Measurements from ENCODE around the gene ZNF76.
A peak's percentile ranks its signal among the peaks of the same experiment; 100 is the strongest.

ZNF76 gene

DNA sequence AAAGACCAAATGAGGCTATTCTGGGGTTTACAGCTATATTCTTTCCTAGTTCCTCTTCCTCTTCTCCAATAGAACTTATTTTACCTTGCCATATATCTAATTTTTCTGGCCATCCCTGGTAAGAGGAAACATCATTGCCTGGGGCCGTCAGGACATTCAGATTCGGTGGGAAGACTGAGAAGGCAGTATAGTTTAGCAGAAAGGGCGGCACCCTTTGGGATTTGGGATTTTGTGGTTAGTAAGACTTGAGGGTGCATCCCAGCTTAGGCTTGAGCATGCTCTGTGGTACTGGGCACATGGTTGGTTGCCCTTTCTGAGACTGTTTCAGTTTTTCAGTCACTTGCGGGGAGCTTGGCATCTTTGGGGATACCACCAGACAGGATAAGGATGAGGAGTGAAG, 24.6 kb upstream of the ZNF76 start:
- Histone ChIP-seq H3K36me3 (ENCODE audit: control insufficient read depth in 1 of 2, insufficient read depth in 2 of 2, low read depth in 1 of 2, low read length in 2 of 2) (peaks cover 41 to 52% of the 10 kb centered on the region in 2 experiments), H3K4me1 (ENCODE audit: control insufficient read depth, insufficient read depth, low read depth, low read length) (peaks cover 8% of the 10 kb centered on the region), H3K4me3 (ENCODE audit: insufficient read depth in 1 of 2, low read depth in 1 of 2, low read length in 2 of 2) (no peak overlapping the region), H3K9me3 (ENCODE audit: control insufficient read depth, low read length) (peaks cover 5% of the 10 kb centered on the region), H4K91ac (ENCODE audit: low read length) (no peak overlapping the region), H2BK15ac (ENCODE audit: low read depth, poor library complexity, severe bottlenecking) (no peak overlapping the region), H3K9ac (ENCODE audit: low read length) (no peak overlapping the region), H3K79me1 (replicated peaks; ENCODE audit: low read length, poor library complexity, severe bottlenecking) (peaks cover 10% of the 10 kb centered on the region), H4K8ac (ENCODE audit: low read length) (no peak overlapping the region), H2BK5ac (ENCODE audit: low read depth, low read length, poor library complexity, severe bottlenecking) (no peak overlapping the region), H3K23ac (ENCODE audit: low read length in 2 of 2) (no peak overlapping the region), H3K14ac (ENCODE audit: low read length in 2 of 2) (no peak overlapping the region), H3K18ac (ENCODE audit: low read depth in 1 of 2, low read length in 2 of 2) (no peak overlapping the region), H2AFZ (ENCODE audit: low read depth, low read length) (no peak overlapping the region), H3K27me3 (ENCODE audit: control insufficient read depth in 1 of 2, insufficient read depth in 1 of 2, low read length in 2 of 2) (no peaks in the 10 kb centered on the region), H3K4me2 (ENCODE audit: low read length, poor library complexity, severe bottlenecking) (no peak overlapping the region), H3K27ac (ENCODE audit: low read length, poor library complexity, severe bottlenecking) (no peak overlapping the region), H2BK120ac (ENCODE audit: low read depth, low read length) (no peak overlapping the region), H2BK12ac (ENCODE audit: low read length in 2 of 2) (no peak overlapping the region), H3K4ac (ENCODE audit: low read depth in 1 of 2, low read length in 2 of 2) (no peak overlapping the region), H2AK5ac (ENCODE audit: low read length, severe bottlenecking) (no peak overlapping the region)
- no peak for DNase-seq
- 74% methylated on average over 4 of the region's 4 CpGs for WGBS

DNA sequence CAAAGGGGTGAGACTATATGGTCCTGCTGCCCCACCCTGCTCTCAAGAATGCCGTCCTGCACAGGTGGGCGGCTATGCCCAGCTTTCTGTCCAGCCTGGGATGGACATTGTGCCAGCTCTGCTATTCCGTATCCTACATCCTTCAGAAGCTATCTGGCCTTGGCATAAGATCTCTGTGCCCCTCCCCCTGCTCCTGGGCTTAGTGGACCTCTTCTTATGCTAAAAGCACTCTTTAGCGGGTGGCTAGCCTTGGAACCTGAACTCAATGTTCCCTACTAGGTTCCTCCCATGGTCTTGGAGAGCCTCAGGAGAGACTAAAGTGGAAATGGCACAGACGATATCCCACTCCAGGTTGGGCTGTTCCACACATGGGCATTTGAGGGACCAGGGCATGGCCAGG, 23.3 kb upstream of the ZNF76 start:
- 95% methylated on average over 5 of the region's 5 CpGs for WGBS
- Histone ChIP-seq H3K9ac (ENCODE audit: low read length) (no peak overlapping the region), H3K4ac (ENCODE audit: low read depth in 1 of 2, low read length in 2 of 2) (no peak overlapping the region), H3K23ac (ENCODE audit: low read length in 2 of 2) (no peak overlapping the region), H3K4me3 (ENCODE audit: insufficient read depth in 1 of 2, low read depth in 1 of 2, low read length in 2 of 2) (no peak overlapping the region), H3K9me3 (ENCODE audit: control insufficient read depth, low read length) (peaks cover 5% of the 10 kb centered on the region), H2BK120ac (ENCODE audit: low read depth, low read length) (no peak overlapping the region), H3K27ac (ENCODE audit: low read length, poor library complexity, severe bottlenecking) (no peak overlapping the region), H3K36me3 (ENCODE audit: control insufficient read depth in 1 of 2, insufficient read depth in 2 of 2, low read depth in 1 of 2, low read length in 2 of 2) (peaks cover 40 to 56% of the 10 kb centered on the region in 2 experiments), H2AFZ (ENCODE audit: low read depth, low read length) (no peak overlapping the region), H3K27me3 (ENCODE audit: control insufficient read depth in 1 of 2, insufficient read depth in 1 of 2, low read length in 2 of 2) (no peaks in the 10 kb centered on the region), H3K4me2 (ENCODE audit: low read length, poor library complexity, severe bottlenecking) (no peak overlapping the region), H3K14ac (ENCODE audit: low read length in 2 of 2) (no peak overlapping the region), H3K79me1 (replicated peaks; ENCODE audit: low read length, poor library complexity, severe bottlenecking) (peaks cover 17% of the 10 kb centered on the region), H2BK5ac (ENCODE audit: low read depth, low read length, poor library complexity, severe bottlenecking) (no peak overlapping the region), H2AK5ac (ENCODE audit: low read length, severe bottlenecking) (no peak overlapping the region), H3K18ac (ENCODE audit: low read depth in 1 of 2, low read length in 2 of 2) (no peak overlapping the region), H2BK15ac (ENCODE audit: low read depth, poor library complexity, severe bottlenecking) (no peak overlapping the region), H3K4me1 (ENCODE audit: control insufficient read depth, insufficient read depth, low read depth, low read length) (peaks cover 7% of the 10 kb centered on the region), H4K91ac (ENCODE audit: low read length) (no peak overlapping the region), H2BK12ac (ENCODE audit: low read length in 2 of 2) (no peak overlapping the region), H4K8ac (ENCODE audit: low read length) (no peak overlapping the region)
- no peak for DNase-seq

DNA sequence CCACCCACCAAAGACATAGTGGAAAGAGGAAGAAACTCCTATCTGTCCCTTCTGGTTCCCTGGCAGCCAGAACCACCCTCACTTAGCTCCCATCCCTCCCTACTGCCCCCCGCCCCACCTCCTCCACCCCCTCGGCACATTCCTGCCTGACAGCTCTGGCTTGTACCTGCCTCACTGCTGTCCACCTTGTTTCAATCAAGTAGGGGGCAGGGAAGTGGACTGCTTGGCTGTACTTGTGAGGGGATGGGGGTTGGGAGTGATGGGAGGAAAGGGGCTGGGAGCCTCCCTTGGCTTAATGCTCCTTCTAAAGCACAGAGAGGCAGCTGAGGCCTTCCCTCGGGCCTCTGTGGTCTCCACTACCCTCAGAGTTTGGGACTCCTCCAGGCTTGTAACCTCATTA, 22.1 kb upstream of the ZNF76 start:
- Histone ChIP-seq H3K14ac (ENCODE audit: low read length in 2 of 2) (no peak overlapping the region), H3K27ac (ENCODE audit: low read length, poor library complexity, severe bottlenecking) (no peak overlapping the region), H3K36me3 (ENCODE audit: control insufficient read depth in 1 of 2, insufficient read depth in 2 of 2, low read depth in 1 of 2, low read length in 2 of 2) (peaks cover 39 to 50% of the 10 kb centered on the region in 2 experiments), H3K79me1 (replicated peaks; ENCODE audit: low read length, poor library complexity, severe bottlenecking) (peaks cover 17% of the 10 kb centered on the region), H2BK120ac (ENCODE audit: low read depth, low read length) (no peak overlapping the region), H3K4ac (ENCODE audit: low read depth in 1 of 2, low read length in 2 of 2) (no peak overlapping the region), H3K18ac (ENCODE audit: low read depth in 1 of 2, low read length in 2 of 2) (peak overlapping the region in 1 of 2 experiments; percentile 29), H2AK5ac (ENCODE audit: low read length, severe bottlenecking) (no peak overlapping the region), H4K8ac (ENCODE audit: low read length) (no peak overlapping the region), H2BK12ac (ENCODE audit: low read length in 2 of 2) (no peak overlapping the region), H3K4me3 (ENCODE audit: insufficient read depth in 1 of 2, low read depth in 1 of 2, low read length in 2 of 2) (no peak overlapping the region), H2AFZ (ENCODE audit: low read depth, low read length) (no peak overlapping the region), H3K9ac (ENCODE audit: low read length) (no peak overlapping the region), H2BK5ac (ENCODE audit: low read depth, low read length, poor library complexity, severe bottlenecking) (no peak overlapping the region), H2BK15ac (ENCODE audit: low read depth, poor library complexity, severe bottlenecking) (no peak overlapping the region), H4K91ac (ENCODE audit: low read length) (no peak overlapping the region), H3K27me3 (ENCODE audit: control insufficient read depth in 1 of 2, insufficient read depth in 1 of 2, low read length in 2 of 2) (no peaks in the 10 kb centered on the region), H3K4me1 (ENCODE audit: control insufficient read depth, insufficient read depth, low read depth, low read length) (peaks cover 7% of the 10 kb centered on the region), H3K4me2 (ENCODE audit: low read length, poor library complexity, severe bottlenecking) (no peak overlapping the region), H3K23ac (ENCODE audit: low read length in 2 of 2) (no peak overlapping the region), H3K9me3 (ENCODE audit: control insufficient read depth, low read length) (peaks cover 5% of the 10 kb centered on the region)
- DNase-seq, result no peak
- 14% methylated on average over 1 of the region's 3 CpGs for WGBS

DNA sequence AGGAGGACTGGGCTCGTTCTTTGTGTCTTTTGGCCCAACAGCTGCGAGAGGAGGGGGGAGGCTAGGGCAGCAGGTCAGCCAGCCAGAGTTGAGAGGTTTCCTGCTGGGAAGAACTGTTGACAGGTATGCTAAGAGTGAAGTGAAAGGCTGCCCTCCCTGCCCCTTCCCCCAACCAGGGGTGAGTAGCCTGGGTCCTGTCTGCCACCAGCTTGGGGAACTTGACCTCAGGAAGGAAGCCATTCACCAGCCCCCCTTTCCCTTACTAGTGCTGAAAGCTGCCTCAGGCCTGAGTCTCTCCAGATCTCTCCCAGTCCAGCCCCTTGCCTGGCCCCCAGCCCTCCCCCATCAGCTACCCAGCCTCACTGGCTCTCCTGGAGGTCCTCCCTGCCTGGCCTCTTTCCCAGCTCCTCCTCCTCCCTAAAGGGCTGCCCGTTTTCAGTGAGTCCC, 20.7 kb upstream of the ZNF76 start:
- Histone ChIP-seq H3K79me1 (replicated peaks; ENCODE audit: low read length, poor library complexity, severe bottlenecking) (peaks cover 30% of the 10 kb centered on the region), H3K4ac (ENCODE audit: low read depth in 1 of 2, low read length in 2 of 2) (no peak overlapping the region), H4K8ac (ENCODE audit: low read length) (peak overlapping the region; percentile 61), H2BK120ac (ENCODE audit: low read depth, low read length) (no peak overlapping the region), H3K14ac (ENCODE audit: low read length in 2 of 2) (no peak overlapping the region), H2BK12ac (ENCODE audit: low read length in 2 of 2) (no peak overlapping the region), H3K36me3 (ENCODE audit: control insufficient read depth in 1 of 2, insufficient read depth in 2 of 2, low read depth in 1 of 2, low read length in 2 of 2) (peaks cover 45% of the 10 kb centered on the region in 2 experiments), H3K27ac (ENCODE audit: low read length, poor library complexity, severe bottlenecking) (no peak overlapping the region), H3K18ac (ENCODE audit: low read depth in 1 of 2, low read length in 2 of 2) (peak overlapping the region; percentile 37 to 52), H3K9me3 (ENCODE audit: control insufficient read depth, low read length) (peaks cover 5% of the 10 kb centered on the region), H3K4me3 (ENCODE audit: insufficient read depth in 1 of 2, low read depth in 1 of 2, low read length in 2 of 2) (no peak overlapping the region), H2AK5ac (ENCODE audit: low read length, severe bottlenecking) (no peak overlapping the region), H4K91ac (ENCODE audit: low read length) (peak overlapping the region; percentile 34), H2AFZ (ENCODE audit: low read depth, low read length) (peak overlapping the region; percentile 16), H3K4me2 (ENCODE audit: low read length, poor library complexity, severe bottlenecking) (no peak overlapping the region), H3K4me1 (ENCODE audit: control insufficient read depth, insufficient read depth, low read depth, low read length) (peaks cover 7% of the 10 kb centered on the region), H2BK15ac (ENCODE audit: low read depth, poor library complexity, severe bottlenecking) (peak overlapping the region; percentile 52), H3K9ac (ENCODE audit: low read length) (no peak overlapping the region), H2BK5ac (ENCODE audit: low read depth, low read length, poor library complexity, severe bottlenecking) (no peak overlapping the region), H3K23ac (ENCODE audit: low read length in 2 of 2) (no peak overlapping the region), H3K27me3 (ENCODE audit: control insufficient read depth in 1 of 2, insufficient read depth in 1 of 2, low read length in 2 of 2) (no peaks in the 10 kb centered on the region)
- WGBS, result 12% methylated on average over 3 of the region's 3 CpGs
- DNase-seq, result peak; percentile 46
